Measurements from ENCODE around the gene ZC3H18.

Gene ZC3H18

DNA sequence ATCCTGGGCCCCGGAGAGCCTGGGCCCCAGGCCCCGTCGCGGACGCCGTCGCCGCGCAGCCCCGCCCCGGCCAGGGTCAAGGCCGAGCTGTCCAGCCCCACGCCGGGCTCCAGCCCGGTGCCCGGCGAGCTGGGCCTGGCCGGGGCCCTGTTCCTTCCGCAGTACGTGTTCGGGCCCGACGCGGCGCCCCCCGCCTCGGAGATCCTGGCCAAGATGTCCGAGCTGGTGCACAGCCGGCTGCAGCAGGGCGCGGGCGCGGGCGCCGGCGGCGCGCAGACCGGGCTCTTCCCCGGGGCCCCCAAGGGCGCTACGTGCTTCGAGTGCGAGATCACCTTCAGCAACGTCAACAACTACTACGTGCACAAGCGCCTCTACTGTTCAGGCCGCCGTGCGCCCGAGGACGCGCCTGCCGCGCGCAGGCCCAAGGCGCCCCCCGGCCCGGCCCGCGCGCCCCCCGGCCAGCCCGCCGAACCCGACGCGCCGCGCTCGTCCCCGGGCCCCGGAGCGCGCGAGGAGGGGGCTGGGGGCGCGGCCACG is 36.8 kb upstream of the ZC3H18 start:
- peak; percentile 71 for DNase-seq

DNA sequence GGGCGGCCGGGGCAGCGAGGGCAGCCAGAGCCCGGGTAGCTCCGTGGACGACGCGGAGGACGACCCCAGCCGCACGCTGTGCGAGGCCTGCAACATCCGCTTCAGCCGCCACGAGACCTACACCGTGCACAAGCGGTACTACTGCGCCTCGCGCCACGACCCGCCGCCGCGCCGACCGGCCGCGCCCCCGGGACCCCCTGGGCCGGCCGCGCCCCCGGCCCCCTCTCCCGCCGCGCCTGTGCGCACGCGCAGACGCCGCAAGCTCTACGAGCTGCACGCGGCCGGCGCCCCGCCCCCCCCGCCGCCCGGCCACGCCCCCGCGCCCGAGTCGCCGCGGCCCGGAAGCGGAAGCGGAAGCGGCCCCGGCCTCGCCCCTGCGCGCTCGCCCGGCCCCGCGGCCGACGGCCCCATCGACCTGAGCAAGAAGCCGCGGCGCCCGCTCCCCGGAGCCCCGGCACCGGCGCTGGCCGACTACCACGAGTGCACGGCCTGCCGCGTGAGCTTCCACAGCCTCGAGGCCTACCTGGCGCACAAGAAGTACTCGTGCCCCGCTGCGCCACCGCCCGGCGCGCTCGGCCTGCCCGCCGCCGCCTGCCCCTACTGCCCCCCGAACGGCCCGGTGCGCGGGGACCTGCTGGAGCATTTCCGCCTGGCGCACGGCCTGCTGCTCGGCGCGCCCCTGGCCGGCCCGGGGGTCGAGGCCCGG is 36.1 kb upstream of the ZC3H18 start:
- DNase-seq: peak; percentile 89

DNA sequence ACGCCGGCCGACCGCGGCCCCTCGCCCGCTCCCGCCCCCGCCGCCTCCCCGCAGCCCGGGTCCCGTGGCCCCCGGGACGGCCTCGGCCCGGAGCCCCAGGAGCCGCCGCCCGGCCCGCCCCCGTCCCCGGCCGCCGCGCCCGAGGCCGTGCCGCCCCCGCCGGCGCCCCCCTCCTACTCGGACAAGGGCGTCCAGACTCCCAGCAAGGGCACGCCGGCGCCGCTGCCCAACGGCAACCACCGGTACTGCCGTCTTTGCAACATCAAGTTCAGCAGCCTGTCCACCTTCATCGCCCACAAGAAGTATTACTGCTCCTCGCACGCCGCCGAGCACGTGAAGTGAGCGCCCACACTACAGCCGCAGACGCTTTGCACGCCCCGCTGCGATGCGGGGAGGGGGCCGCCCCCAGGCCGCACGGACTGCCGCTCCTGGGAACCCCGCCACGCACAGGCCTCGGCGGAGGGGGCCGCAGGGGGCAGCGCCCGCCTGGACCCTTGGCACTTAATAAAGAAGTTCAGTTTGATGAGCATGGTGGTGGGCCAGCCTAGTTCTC is 35.5 kb upstream of the ZC3H18 start:
- no peak for DNase-seq

DNA sequence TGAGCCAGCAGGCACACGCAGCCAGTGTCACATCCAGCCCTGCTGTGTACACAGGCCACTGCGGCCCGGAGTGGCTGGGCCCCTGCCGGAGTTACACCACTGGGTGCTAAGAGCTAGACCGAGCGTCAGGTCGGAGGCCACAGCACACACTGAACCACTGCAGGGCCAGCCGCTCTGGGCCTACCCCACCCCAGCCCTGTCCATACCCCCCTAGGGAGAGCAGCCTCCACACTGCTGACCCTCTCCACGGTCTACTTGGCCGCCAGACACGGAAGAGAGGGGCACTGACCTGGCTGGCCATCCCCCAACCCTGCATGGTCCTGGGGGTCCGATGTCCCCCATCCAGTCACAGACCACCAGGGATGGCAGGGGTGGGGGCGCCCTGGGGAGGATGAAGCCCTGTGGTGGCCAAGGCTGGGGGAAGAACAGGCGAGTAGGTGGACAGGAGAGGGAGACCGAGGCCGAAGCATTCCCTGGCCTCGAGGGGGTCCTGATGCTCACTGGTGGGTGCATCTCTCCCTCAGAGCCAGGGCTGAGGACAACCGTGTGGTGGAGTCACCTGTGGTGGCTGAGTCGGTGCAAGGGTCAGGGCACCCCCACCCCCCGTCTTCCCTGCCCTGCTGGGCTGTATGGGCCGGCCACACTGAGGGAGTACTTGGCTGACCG is 34.9 kb upstream of the ZC3H18 start:
- no peak for DNase-seq

DNA sequence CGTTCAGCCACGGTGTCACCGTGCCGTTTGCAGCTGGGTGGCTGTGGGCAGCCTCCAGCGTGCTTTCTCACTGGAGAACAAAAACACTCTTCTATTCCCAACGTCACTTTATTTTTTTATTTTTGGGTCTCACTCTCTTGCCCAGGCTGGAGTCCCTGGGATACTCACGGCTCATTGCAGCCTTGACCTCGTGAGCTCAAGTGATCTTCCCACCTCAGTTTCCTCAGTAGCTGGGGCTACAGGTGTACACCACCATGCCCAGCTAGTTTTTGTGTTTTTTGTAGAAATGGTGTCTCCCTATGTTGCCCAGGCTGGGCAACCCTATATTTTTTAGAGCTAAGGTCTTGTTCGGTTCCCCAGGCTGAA is 34.4 kb upstream of the ZC3H18 start:
- DNase-seq: no peak

DNA sequence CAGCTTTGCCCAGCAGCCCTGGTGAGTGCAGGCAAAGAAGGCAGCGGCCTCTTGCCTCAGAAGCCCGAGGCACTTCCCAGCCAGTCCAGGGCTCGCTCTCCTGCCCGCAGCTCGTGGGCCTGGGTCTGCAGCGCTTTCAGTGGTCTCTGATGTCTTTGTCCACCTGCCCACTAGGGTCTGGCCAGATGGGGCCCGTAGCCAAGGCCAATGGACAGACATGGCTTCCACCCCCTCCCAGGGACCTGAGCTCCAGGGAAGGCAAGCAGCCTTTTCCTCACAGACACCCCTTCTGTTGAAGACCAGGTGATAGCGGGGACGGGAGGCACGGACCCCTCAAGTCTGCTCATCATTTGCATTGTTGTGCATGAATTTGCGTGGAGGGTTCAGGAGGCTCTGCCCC is 33.7 kb upstream of the ZC3H18 start:
- DNase-seq: no peak

DNA sequence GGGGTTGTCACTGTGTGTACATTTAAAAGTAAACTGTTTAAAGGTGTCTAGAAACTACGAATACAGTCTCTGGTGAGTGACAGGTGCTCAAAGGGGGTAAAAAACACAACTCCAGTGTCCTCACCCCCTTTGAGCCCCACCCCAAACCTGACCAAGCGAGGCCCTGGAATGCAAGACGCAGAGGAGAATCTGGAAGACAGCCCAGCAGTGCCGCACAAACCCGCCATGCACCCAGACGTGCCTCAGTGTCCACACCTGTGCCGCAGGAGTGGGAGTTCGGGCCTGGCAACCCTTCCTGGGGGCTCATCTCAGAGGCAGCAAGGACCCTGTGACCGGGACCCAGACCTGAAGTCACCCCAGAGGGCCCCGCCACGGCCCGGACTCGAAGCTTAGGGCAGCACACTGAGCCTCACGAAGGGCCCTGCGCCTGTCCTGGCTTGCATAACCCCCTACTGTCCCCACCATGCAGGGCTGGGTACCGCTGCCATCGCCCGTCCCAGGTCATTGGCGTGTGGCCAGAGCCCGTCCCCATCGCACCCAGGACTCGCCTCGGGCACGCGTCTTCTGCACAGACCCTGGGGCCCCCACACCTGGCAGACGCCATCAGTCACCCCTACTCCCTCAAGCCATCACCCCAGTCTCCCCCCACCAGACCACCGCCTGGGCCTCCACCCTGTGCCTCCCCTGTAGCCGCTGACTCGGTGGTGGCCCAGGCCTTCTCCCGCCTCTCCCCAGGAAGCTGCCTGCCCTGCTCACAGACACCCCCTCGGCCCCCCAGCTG is 33.0 kb upstream of the ZC3H18 start:
- no peak for DNase-seq

DNA sequence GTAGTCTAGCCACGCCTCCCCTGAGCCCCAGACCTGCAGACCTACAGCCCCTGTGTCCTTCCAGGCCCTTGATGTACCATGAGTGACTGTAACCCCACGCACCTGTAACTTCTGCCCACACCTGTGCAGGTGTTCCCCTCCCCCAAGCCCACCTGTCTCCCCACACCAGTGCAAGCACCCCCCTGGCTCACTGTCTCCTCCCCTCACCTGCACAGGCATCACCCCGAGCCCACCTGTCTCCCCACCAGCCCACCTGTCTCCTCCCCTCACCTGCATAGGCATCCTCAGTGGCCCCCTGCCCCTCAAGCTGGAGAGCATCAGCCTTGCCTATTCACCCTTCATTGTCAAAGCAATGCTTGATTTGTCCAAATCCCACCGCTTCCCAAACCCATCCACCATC is 32.3 kb upstream of the ZC3H18 start:
- DNase-seq: no peak

DNA sequence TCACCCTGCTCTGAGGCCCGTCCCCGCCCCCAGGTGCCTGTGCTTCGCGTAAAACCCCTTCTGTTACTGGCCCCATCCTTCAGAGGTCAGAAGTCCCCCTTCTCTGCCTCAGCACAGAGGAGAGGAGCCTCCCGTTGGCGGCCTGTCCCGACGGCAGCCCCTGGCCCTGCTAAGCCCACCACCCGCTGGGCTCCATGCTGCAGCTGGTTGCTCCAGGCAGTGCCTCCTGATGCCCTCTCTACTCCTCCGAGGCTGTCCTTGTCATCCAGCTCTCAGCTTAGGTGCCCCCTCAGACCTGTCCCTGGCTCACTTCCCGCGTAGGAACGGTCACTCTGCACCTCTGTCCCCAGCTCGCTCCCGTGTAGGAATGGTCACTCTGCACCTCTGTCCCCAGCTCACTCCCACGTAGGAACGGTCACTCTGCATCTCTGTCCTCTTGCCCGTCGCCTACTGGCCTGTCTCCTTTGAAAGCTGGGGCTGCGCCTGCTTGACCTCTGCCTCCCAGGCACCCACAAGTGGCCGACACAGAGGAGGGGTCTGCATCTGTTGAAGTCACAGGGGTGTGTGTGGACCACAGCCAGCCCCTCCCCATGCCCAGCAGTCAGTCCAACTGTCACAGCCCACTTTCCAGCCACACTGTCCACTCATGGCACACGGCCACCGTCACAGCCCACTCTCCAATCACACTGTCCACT is 31.7 kb upstream of the ZC3H18 start:
- no peak for DNase-seq

DNA sequence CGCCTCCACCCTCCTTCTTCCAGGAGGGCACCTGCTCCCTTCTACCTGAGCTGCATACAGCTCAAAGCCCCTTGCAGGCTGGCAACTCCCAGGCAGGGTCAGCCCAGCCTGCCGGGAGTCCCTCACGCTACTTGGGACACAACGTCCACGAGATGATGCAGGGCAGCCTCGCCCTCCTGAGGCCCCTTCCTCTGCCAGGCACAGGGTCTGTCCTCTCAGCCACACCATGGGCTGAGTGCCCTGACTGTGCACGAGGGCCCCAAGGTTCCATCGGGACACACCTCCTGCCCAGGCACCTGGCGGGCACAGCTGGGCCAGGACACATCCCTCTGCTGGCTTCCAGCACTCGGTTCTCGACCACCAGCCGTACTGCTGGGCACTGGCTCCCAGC is 30.9 kb upstream of the ZC3H18 start:
- DNase-seq: no peak

DNA sequence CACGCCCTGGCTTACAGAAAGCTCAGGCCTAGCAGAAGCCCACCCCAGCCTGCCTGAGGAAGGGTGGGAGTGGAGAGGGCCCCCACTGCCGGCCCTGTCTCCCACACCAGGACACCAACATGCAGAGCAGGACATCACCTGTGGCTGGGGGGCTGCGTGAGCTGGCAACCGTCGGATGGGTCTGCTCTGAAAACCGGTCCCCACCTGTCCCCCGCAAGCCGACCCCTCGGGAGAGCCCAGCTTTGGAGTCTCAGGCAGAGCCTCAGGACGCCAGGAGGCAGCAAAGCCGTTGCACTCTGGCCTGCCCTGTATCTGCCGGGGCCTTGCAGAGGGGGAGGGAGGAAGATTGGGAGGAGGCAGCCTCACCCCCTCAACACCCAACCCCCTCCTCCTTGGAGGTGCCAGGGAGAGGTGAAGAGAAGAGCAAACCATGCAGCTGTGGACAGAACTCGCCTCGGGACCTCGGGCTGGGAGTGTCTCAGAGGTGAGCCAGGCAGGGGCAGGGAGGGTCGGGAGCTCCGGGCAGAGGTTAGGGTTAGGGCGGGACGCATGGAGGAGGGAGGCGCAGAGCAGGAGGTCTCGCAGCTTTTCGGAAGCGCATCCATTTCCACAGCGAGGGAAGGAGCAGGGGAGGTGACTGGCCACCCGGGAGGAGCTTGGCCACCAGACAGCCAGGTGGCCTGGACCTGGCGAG is 30.4 kb upstream of the ZC3H18 start:
- no peak for DNase-seq

DNA sequence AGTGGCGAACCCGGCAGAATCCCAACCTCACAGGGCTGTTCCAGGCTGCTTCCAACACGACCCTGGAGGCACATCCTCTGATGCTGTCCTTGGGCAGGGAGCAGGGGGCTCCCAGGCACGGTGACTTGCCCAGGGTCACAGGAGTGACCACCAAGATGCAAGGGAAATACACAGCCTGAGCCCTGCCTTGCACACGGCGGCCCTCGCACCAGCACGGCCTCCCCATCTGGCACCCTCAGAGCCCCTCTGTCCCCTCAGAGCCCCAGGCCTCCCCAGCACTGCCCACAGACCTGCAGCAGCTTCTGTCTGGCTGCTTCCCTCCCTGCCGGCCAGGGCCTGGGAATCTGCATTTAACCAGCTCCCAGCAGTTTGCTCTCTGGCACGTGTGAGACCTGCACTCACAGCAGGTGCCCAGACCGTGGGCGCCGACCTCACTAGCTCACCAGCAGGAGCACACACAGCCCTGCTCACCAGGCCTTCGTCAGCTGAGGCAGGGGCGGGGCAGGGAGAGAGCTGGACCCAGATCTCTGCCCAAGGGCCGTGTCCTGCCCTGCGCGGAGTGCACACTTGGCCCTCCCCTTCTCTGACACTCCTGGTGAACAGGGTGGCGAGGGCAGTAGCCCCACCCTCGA is 29.7 kb upstream of the ZC3H18 start:
- DNase-seq: no peak

DNA sequence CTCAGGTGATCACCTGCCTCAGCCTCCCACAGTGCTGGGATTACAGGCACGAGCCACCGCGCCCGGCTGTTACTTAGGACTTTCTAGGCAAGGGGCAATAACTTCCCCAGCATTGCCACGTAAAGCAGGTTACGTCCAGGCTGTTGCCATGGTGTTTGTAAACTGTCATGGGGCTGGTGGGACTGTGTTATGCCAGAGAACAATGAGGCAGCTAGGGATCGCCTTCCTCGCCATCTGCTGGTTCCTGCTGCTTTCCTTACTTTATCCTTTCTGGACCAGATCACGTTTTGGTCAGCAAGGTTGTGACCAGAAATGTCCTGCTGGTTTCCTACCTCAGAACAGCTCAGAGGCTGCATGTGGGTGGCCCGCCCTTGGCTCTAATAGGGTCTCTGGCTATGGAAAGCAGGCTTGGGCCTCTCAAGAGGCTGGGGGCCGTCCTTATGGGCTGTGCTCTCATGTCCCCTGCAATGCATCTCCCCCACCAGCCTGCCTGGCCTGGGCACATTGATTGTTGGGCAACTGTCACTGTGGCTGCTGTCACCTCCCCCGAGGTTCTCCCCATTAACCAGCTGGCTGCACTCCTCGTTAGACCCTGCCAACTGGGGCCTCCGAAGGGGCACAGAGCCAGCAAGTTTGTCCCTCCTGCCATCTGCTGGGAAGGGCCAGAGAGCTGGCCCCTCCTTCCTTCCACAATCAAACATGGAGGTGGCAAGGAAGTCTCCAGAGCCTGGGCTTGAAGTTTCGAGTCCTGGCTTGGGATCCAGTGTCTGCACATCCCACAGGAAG is 28.2 kb upstream of the ZC3H18 start:
- no peak for DNase-seq

DNA sequence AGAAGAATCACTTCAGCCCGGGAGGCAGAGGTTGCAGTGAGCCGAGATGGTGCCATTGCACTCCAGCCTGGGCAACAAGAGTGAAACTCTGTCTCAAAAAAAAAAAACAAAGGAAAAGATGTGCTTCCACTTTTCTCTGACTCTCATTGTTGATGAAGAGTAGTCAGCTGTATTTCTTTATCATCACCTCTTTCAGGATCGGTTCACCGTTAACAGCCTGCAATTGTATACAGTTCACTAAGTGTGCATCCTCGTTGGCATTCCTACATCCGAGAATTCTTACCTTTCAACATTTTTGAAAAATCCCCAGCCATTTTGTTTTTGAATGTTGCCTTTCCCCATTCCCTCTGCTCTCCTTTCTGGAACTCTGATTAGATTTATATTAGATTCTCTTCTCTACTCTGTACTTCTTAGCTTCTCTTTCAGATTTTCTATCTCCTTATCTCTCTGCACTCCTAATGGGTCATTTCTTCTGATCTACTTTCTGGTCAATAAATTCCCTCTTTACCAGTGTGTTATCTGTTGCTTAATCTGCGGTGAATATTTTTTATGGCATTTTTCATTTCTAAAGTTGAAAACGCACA is 26.9 kb upstream of the ZC3H18 start:
- no peak for DNase-seq

DNA sequence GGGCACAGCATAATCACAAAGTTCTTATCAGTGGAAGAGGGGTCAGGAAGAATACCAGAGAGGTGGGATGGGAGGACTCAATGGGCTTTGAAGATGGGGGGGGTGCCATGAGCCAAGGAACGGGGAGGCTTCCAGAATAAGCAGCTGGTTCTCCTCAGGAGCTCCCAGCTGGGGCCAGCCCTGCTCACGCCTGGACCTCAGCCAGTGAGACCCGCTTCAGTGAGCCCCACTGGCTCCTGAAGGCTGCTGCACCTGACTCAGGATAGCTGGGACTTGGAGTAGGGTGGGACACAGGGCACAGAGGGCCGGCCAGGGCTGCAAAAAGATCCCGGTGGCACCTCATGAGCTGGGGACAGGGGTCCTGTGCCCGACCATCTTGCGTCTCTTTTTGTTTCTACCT is 24.4 kb upstream of the ZC3H18 start:
- DNase-seq: no peak

DNA sequence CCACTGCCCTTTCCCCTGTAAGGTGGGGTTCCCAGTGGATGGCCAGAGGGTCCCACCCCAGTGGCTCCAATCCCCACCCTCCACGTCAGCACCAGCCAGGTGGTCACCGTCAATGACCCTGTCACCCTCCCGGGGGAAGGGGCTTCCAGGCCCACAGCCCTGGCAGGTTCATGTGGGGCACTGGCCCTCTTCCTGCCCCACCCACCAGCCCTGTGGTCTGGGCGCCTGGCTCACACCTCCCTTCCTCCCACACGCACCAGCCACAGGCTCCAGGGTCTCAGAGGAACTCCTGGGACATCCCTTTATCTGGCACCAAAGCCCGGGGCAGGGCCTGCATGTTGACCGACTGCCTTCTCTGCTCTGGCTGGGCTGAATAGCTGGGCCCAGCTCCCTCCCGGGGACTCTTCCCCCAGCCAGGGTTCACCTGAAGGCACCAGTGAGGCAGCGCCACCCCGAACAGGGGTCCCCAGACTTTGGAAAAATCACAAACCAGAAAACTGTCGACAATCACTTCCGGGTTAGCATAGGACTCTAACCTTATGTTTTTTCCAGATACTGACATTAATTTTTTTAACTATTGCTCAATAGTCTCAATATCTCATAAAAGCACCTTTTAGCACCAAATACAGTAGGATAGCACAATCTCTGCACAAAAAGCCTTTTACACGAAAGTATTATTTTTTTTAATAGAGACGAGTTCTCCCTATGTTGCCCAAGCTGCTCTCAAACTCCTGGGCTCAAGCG is 21.9 kb upstream of the ZC3H18 start:
- DNase-seq: no peak

DNA sequence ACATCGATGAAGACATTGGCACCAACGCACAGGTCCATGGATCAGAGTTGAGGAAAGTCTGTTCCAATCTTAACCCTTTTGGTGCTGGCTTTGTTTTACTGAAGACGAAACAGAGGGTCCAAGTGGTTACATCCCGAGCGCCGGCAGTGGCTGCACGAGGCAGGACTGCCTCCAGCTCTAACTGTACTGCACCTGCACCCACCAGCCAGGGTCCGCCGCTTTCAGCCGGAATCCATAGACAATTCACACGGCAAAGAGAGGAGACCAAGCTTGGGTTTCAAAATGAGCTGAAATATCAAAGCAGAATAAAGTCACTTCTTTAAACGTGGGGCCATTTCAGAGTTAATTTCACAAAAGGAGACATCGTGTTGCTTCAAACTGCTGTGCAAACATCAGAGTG is 21.2 kb upstream of the ZC3H18 start:
- DNase-seq: no peak

DNA sequence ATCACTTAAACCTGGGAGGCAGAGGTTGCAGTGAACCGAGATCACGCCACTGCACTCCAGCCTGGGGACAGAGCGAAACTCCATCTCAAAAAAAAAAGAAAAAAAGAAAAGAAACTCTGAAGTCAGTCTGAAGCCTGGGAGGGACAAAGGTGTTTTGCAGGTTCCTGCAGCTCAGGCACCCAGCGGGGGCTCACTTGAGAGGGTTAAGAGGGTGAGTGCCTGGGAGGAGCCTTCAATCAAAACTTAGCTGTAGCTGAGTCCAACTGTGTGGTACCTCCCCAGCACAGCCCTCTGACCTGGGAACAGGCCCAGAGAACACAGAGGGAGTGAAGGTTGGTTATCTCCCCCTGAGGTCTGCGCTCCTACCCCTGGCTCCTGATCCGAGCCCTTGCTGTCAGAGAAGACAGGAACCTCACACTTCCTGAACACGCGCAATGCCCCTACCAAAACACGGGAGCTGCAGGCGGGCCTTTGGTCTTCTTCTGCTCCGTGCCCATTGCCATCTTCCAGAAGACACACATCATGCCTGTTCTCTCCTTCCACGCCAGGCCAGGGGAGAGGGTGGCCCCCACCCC is 20.4 kb upstream of the ZC3H18 start:
- no peak for DNase-seq

DNA sequence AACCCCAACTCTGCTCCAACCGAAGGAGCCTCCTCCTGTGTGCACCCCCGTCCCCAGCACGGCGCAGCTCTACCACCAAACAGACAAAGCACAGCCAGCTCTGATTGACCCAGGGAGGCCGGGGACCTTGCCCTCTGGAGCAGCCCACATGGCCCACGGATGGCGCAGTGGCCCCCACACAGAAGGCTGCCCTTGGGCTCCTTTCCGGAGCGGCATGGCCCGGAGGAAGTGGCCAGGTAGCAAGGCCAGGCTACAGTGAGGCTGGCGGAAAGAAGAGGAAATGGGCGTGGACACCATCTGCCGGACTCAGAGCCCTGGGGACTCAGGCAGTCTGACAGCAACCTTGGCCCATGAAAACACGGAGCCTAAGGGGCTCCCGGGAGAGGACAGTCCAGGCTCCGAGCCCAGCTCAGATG is 19.9 kb upstream of the ZC3H18 start:
- DNase-seq: peak; percentile 60
